ENCODE measurements around the gene ATP6V0E1.

- TF ChIP-seq EP300 (IDR thresholded peaks at IDR 0.05; ENCODE audit: borderline replicate concordance) (no peak), NFIC (IDR thresholded peaks at IDR 0.05) (no peak), RAD21 (IDR thresholded peaks at IDR 0.05; ENCODE audit: low read depth) (no peak)
- TF ChIP-seq, protein P1, sequence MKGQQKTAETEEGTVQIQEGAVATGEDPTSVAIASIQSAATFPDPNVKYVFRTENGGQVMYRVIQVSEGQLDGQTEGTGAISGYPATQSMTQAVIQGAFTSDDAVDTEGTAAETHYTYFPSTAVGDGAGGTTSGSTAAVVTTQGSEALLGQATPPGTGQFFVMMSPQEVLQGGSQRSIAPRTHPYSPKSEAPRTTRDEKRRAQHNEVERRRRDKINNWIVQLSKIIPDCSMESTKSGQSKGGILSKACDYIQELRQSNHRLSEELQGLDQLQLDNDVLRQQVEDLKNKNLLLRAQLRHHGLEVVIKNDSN (IDR thresholded peaks at IDR 0.05) = no peak
These were observed 29.5 kb upstream of the ATP6V0E1 start for GRCh38 chr5:172953776-172954675.
